Mesothelial cell of epicardium (in vitro differentiated cells): ENCODE measurements around the gene HSBP1L1. TPM values are rescaled to one million over a fixed set of nuclear protein-coding genes. Genes with fewer than 3 reads are reported as not detected.
"Not testable (repeated sequence)": the region's sequence is repeated elsewhere in the genome, so short reads cannot be mapped to it uniquely, and the experiment has no call there.

Source experiments
- DNase-seq, 2 experiments: peaks; one replicate each; pipeline ENCODE4 v3.0.0; 2021; ENCODE audit warnings: low spot score in 2 of 2; ENCODE audit not compliant: unreplicated experiment in 2 of 2
- H3K27ac Mint-ChIP-seq: 2 replicates; pipeline ENCODE4 v1.8.0; 2021; ENCODE audit warnings: mixed read lengths
- H3K27me3 Mint-ChIP-seq: 2 replicates; pipeline ENCODE4 v1.8.0; 2021; ENCODE audit warnings: low read depth, mixed read lengths
- H3K36me3 Mint-ChIP-seq: 2 replicates; pipeline ENCODE4 v1.8.0; 2021; ENCODE audit warnings: mixed read lengths
- H3K4me1 Mint-ChIP-seq: 2 replicates; pipeline ENCODE4 v1.8.0; 2021; ENCODE audit warnings: mixed read lengths
- H3K4me3 Mint-ChIP-seq: 2 replicates; pipeline ENCODE4 v1.8.0; 2021; ENCODE audit warnings: mild to moderate bottlenecking, moderate library complexity, mixed read lengths
- H3K9me3 Mint-ChIP-seq: 2 replicates; pipeline ENCODE4 v1.8.0; 2021; ENCODE audit warnings: mixed read lengths
- total RNA-seq: library from RNA; stranded (reverse); gene quantifications from 3 replicates; pipeline ENCODE4 v1.2.1, GENCODE V29; 2021
- TF ChIP-seq, protein P1 (sequence below): fragments of 200-600 bp; sonication (generic); IDR thresholded peaks from one replicate; pipeline ENCODE4 v1.5.0; 2021; ENCODE audit warnings: antibody characterized with exemption; ENCODE audit not compliant: unreplicated experiment

HSBP1L1 gene
- total RNA-seq, 1 donor from 2014 or later: 35.4 TPM

- peaks cover 31% of the 10 kb centered on the region for H3K9me3 Mint-ChIP-seq
- no peak overlapping the region for H3K4me3 Mint-ChIP-seq
- TF ChIP-seq, protein P1, sequence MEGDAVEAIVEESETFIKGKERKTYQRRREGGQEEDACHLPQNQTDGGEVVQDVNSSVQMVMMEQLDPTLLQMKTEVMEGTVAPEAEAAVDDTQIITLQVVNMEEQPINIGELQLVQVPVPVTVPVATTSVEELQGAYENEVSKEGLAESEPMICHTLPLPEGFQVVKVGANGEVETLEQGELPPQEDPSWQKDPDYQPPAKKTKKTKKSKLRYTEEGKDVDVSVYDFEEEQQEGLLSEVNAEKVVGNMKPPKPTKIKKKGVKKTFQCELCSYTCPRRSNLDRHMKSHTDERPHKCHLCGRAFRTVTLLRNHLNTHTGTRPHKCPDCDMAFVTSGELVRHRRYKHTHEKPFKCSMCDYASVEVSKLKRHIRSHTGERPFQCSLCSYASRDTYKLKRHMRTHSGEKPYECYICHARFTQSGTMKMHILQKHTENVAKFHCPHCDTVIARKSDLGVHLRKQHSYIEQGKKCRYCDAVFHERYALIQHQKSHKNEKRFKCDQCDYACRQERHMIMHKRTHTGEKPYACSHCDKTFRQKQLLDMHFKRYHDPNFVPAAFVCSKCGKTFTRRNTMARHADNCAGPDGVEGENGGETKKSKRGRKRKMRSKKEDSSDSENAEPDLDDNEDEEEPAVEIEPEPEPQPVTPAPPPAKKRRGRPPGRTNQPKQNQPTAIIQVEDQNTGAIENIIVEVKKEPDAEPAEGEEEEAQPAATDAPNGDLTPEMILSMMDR: no peak
Measured at GRCh38 chr18:80004600-80005342, 40.3 kb downstream of the HSBP1L1 start.

DNA sequence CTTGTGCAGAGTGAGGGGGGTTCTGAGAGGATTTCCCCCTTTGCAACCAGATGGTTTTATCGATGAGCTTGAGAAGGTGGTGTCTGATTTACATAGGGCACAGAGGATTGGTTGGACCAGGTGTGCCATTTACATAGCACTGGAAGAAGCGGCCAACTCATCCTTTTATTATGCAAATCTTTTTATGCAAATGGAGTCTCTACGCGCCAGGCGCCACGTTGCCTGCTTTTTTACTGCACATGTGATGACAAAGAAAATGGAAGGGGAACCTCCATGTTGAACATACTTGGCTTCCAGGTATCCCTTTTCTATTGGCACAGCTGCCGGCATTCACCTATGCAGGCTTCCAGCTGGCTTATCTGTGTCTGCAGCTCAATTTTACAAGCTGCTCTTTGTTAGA lies 42.3 kb downstream of the HSBP1L1 start:
- Mint-ChIP-seq H3K27me3 (no peaks in the 10 kb centered on the region), H3K4me3 (no peak overlapping the region), H3K36me3 (no peaks in the 10 kb centered on the region)

More at GRCh38 chr18:80004600-80005342, 40.3 kb downstream of the HSBP1L1 start:
- no peak for DNase-seq
- Mint-ChIP-seq H3K36me3 (peaks cover 7% of the 10 kb centered on the region), H3K27me3 (no peaks in the 10 kb centered on the region), H3K4me1 (no peaks in the 10 kb centered on the region), H3K27ac (no peak overlapping the region)

GRCh38 chr18:80009661-80010550 lies 45.5 kb downstream of the HSBP1L1 start:
- H3K4me1 Mint-ChIP-seq: no peaks in the 10 kb centered on the region
- peaks cover 3% of the 10 kb centered on the region for H3K36me3 Mint-ChIP-seq
- DNase-seq: no peak
- no peaks in the 10 kb centered on the region for H3K27me3 Mint-ChIP-seq
- H3K27ac Mint-ChIP-seq: no peak overlapping the region
- peaks cover 52% of the 10 kb centered on the region for H3K9me3 Mint-ChIP-seq
- TF ChIP-seq, protein P1: no peak
- H3K4me3 Mint-ChIP-seq: no peak overlapping the region

More for the DNA sequence above, 42.3 kb downstream of the HSBP1L1 start:
- peaks cover 39% of the 10 kb centered on the region for H3K9me3 Mint-ChIP-seq
- DNase-seq: no peak
- no peak overlapping the region for H3K27ac Mint-ChIP-seq
- no peaks in the 10 kb centered on the region for H3K4me1 Mint-ChIP-seq
- TF ChIP-seq, protein P1: no peak

DNA sequence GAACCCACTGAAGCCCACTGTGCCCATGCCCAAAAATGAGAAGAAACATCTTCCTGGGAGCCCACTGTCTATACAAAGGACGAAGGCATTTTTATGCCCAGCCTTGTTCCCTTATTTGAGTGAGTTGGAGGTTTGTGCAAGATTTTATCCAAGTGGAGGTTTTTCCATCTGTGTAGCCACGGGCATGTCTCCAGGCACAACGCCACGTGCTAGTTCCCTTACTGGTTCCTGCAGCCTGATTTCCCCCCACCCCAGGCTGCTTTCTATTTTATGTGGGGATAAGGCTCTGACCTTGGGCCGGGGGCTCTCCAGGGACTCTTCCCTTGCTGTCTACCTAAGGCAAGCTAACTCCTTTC lies 46.1 kb downstream of the HSBP1L1 start:
- Mint-ChIP-seq H3K36me3 (peaks cover 3% of the 10 kb centered on the region), H3K4me3 (no peak overlapping the region), H3K27me3 (no peaks in the 10 kb centered on the region), H3K4me1 (no peaks in the 10 kb centered on the region), H3K9me3 (peaks cover 52% of the 10 kb centered on the region), H3K27ac (no peak overlapping the region)
- TF ChIP-seq, protein P1: no peak
- no peak for DNase-seq

GRCh38 chr18:80011496-80012137 lies 47.2 kb downstream of the HSBP1L1 start:
- H3K4me1 Mint-ChIP-seq, H3K36me3 Mint-ChIP-seq, DNase-seq, H3K27me3 Mint-ChIP-seq, H3K4me3 Mint-ChIP-seq, H3K27ac Mint-ChIP-seq: not testable (repeated sequence)
- H3K9me3 Mint-ChIP-seq: peaks cover 52% of the 10 kb centered on the region
